Islet of Langerhans (tissue), 1 donor: ENCODE results near the gene TPBG.

Source experiments
- FAIRE-seq: peaks from one replicate; lab custom pipeline; 2011; peaks lifted over from hg19 to GRCh38; lab: Jason Lieb, UNC

TPBG gene, protein sequence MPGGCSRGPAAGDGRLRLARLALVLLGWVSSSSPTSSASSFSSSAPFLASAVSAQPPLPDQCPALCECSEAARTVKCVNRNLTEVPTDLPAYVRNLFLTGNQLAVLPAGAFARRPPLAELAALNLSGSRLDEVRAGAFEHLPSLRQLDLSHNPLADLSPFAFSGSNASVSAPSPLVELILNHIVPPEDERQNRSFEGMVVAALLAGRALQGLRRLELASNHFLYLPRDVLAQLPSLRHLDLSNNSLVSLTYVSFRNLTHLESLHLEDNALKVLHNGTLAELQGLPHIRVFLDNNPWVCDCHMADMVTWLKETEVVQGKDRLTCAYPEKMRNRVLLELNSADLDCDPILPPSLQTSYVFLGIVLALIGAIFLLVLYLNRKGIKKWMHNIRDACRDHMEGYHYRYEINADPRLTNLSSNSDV

DNA sequence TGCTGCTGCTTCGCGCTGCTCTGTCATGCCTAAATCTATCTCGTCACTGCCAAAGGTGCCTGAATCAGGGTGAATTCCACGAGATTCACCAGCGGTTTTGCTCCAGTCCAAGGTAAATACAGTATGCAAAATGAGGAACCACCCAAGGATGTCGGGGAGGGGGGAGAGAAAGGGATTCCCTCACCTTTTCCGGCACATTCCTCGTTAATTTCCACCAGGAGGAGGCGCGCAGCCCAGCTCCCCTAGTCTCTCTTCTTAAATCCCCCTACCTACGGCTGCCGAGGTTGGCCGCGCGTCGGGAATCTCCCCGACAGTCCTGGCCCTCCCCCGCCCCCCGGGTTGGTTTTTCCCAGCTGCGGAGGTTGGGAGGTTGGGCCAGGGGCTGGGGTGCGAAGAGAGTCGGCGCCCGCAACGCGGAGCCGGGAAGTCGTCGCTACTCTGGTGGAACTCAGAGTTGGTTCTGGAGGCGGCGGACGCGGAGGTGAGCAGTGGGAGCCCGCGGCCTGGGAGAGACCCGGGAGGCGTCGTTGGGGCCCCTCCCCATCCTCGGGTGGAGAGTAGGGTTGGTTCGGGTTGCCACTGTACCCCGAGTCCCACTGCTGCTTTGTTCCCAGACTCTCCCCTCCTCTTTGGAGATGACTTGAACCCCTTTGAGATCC lies at the start of gene TPBG:
TPBG (plus strand) TSS at position 390 of the 659 bp plus-strand sequence. CDS start 1,145 bp downstream, outside the sequence.
- no peak for FAIRE-seq

DNA sequence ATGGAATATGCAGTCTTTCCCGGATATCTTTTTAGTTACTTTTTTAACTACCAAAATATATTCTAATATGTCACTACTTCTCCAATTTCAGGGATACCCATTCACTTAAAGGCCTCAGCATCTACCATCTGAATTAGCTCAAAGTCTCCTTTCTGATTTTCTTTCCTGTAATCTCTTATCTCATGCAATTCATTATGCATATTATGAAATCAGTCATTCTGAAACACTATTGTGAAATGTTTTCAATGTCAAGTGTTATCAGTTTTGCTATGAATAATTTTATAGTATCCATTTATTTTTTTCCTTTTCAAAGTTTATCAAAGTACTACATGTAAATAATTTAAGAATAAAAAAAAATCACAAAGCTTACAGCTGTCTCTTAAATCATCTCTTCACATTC lies 41.2 kb upstream of the TPBG start:
- FAIRE-seq: no peak

DNA sequence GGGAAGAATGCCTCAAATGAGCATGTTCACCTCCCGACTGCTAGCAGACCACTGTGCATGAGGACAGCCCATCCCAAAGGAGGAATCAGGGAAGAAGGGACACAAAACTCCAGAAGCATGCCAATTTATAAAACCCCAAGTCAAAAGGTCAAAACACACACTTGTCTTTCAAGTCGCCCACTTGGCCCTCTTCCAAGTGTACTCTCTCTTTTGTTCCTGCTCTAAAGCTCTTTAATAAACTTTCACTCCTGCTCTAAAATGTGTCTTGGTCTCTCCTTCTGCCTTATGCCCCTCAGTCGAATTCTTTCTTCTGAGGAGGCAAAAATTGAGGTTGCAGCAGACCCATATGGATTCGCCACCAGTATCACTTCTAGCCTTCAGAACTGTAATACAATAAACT lies 33.9 kb upstream of the TPBG start:
- FAIRE-seq: no peak

GRCh38 chr6:82330171-82330804 lies 33.3 kb upstream of the TPBG start:
- FAIRE-seq: no peak

- no peak for FAIRE-seq
Measured at GRCh38 chr6:82331031-82331773, 32.4 kb upstream of the TPBG start.

GRCh38 chr6:82333781-82334180 lies 29.8 kb upstream of the TPBG start:
- FAIRE-seq: no peak

- FAIRE-seq: no peak
Measured at GRCh38 chr6:82337688-82338257, 25.8 kb upstream of the TPBG start.

- FAIRE-seq: no peak
Measured at GRCh38 chr6:82348130-82348529, 15.5 kb upstream of the TPBG start.

DNA sequence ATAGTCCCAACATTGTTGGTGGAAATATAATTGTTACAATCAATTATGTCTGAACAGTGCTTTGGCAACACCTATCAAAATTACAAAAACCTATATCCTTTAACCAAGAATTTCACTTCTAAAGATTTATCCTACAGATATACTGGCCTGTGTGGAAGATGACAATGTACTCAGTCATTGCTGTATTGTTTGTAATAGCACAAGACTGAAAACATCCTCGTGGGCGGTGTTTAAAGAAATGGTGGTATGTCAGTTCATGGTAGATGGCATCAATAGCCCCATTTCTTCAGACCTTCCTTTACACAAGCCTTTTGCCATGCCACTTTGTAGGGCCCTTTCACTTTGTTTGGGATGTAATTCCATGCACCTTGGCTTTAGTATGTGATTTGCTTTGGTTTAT lies 9.8 kb upstream of the TPBG start:
- no peak for FAIRE-seq

GRCh38 chr6:82360552-82360951 lies 3.1 kb upstream of the TPBG start:
- FAIRE-seq: no peak

GRCh38 chr6:82361631-82362030 lies 2.0 kb upstream of the TPBG start:
- FAIRE-seq: no peak

DNA sequence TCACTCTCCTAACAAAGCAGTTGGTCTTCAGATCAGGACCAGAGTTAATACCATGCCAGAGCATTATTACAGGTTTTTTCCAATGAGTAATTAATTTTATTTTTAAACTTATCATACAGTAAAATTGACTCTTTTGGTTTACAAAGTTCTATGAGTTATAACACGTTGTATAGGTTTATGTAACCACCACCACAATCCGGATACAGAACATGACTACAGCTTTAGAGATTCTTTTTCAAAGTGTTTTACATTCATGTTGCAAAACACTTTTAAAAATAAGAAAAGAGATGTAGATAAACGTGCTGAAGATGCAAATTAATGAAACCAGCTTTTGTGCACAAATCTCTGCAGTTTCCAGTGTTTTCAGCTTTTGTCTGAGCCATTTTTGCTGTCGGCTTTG lies 1.5 kb upstream of the TPBG start:
- FAIRE-seq: no peak

DNA sequence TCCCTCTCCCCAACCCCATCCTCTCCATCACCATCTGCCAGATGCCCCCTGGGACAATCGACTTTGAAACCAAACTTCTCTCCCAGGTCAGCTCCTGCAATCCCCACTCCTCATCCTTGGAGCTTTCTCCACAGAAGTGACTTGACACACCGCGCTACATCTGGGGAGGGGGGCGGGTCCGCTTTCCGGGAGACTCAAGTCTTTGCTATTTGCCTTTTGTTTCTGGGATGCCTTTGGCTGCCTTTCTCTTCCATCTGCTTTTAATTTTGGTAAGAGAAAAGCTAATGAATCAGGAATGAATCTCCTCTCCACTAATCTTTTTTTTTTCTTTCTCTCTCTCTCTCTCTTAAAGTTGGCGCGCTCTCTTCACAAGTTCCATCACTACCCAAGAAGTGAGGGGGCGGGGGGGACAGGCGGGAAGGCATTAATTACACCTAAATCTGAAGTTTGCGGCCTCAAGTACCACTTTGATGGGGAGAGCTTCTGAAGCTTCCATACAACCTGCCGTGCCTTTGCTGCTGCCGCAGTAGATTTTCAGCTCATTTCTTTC lies 664 bp upstream of the TPBG start:
- FAIRE-seq: no peak

DNA sequence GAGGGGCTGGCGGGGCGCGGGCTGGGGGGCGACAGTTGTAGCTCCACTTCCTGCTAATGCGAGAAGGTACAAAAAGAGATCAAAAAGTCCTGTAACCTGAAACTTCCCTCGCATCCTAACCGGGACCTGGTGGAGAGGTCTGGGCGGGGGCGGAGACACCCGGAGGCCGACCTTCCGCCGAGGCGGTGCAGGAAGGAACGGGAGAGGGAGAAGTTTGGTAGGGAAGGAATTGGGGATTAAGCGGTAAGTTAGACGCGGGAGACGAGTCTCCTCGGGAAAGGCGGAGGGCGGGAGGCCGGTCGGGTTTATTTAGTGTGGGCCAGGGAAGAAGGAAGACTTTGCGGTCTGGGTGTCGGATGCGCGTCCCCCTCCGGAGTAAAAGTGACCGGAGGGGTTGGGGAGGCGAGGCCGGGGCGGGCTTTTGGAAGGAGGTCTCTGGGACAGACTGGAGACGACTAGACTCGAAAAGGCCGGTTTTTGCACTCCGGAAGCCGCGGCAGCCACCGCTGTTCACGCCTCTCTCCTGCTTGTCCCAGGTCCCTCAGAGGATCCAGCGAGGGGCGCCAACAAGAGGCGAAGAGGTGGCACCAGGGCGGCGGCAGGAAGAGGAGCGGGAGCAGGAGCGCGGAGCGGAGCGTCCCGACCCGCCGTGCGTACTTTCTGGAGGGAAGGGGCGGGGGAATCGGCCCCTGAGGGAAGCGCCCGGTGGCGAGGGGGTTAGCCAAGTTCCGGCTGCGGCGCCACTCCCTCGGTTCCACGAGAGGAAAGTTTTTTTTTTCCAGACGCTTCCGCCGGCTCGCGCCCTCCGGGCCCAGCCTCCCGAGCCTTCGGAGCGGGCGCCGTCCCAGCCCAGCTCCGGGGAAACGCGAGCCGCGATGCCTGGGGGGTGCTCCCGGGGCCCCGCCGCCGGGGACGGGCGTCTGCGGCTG lies 734 bp downstream of the TPBG start:
- no peak for FAIRE-seq

DNA sequence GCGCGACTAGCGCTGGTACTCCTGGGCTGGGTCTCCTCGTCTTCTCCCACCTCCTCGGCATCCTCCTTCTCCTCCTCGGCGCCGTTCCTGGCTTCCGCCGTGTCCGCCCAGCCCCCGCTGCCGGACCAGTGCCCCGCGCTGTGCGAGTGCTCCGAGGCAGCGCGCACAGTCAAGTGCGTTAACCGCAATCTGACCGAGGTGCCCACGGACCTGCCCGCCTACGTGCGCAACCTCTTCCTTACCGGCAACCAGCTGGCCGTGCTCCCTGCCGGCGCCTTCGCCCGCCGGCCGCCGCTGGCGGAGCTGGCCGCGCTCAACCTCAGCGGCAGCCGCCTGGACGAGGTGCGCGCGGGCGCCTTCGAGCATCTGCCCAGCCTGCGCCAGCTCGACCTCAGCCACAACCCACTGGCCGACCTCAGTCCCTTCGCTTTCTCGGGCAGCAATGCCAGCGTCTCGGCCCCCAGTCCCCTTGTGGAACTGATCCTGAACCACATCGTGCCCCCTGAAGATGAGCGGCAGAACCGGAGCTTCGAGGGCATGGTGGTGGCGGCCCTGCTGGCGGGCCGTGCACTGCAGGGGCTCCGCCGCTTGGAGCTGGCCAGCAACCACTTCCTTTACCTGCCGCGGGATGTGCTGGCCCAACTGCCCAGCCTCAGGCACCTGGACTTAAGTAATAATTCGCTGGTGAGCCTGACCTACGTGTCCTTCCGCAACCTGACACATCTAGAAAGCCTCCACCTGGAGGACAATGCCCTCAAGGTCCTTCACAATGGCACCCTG lies 1.6 kb downstream of the TPBG start:
- no peak for FAIRE-seq

- FAIRE-seq: peak; percentile 73
Measured at GRCh38 chr6:82367704-82368103, 4.1 kb downstream of the TPBG start.

DNA sequence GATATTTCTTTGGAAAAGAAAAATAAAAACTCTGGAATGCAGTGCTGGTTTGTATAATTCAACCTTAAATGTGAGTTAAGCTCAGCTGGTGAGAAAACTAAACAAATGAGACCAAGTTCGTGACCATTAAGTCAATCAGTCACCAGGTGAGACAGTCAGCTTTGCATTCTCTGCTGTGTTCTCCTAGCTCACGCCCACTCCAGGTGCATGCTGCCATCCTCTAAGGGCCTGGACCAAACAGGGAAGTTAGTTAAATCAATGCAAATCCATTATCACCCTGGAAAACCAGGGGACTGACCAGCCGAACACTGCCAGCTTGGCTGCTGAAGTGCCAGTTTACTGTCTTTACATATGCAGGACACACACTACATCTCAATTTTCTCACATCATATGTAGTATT lies 7.2 kb downstream of the TPBG start:
- no peak for FAIRE-seq

- no peak for FAIRE-seq
Measured at GRCh38 chr6:82371799-82372546, 8.4 kb downstream of the TPBG start.

GRCh38 chr6:82372656-82373055 lies 9.0 kb downstream of the TPBG start:
- FAIRE-seq: no peak
